Kidney (tissue), 14 donors: ENCODE data around the gene TRAF3IP1. TPM values are rescaled to one million over a fixed set of nuclear protein-coding genes. Genes with fewer than 3 reads are reported as not detected.
A peak's percentile ranks its signal among the peaks of the same experiment; 100 is the strongest.

Source experiments
- DNase-seq, 5 donors: peaks; one replicate each; pipeline ENCODE4 v3.0.0-alpha.2; 2013 to 2020
- FAIRE-seq: peaks from 2 replicates; lab custom pipeline; 2012; peaks lifted over from hg19 to GRCh38; lab: Jason Lieb, UNC
- H3K27ac ChIP-seq, 2 donors: one replicate each; pipeline ENCODE4 v1.7.0; 2013; ENCODE audit warnings: low read depth in 2 of 2, low read length in 2 of 2, inconsistent platforms in 1 of 2
- H3K27me3 ChIP-seq: one replicate; pipeline ENCODE4 v1.7.1; 2013; ENCODE audit warnings: low read length, inconsistent platforms; ENCODE audit not compliant: control insufficient read depth, insufficient read depth
- H3K36me3 ChIP-seq, 3 donors: one replicate each; pipeline versions ENCODE4 v1.7.0 to v1.7.1; 2013; ENCODE audit warnings: low read length in 3 of 3, control low read depth in 1 of 3, inconsistent platforms in 1 of 3; ENCODE audit not compliant: insufficient read depth in 3 of 3, control insufficient read depth in 2 of 3
- H3K4me1 ChIP-seq, 3 donors: one replicate each; pipeline versions ENCODE4 v1.7.0 to v1.7.1; 2013; ENCODE audit warnings: low read length in 3 of 3, inconsistent platforms in 1 of 3, low read depth in 1 of 3; ENCODE audit not compliant: control insufficient read depth in 2 of 3, insufficient read depth in 2 of 3
- H3K4me3 ChIP-seq, 3 donors: one replicate each; pipeline versions ENCODE4 v1.7.0 to v1.8.1; 2013; ENCODE audit warnings: low read length in 3 of 3, control low read depth in 1 of 3, inconsistent platforms in 1 of 3
- H3K9ac ChIP-seq, 3 donors: one replicate each; pipeline versions ENCODE4 v1.7.0 to v1.7.1; 2013; ENCODE audit warnings: low read length in 3 of 3, control low read depth in 1 of 3, inconsistent platforms in 1 of 3
- H3K9me3 ChIP-seq, 3 donors: one replicate each; pipeline versions ENCODE4 v1.7.0 to v1.7.1; 2013; ENCODE audit warnings: low read length in 3 of 3, control low read depth in 1 of 3, inconsistent platforms in 1 of 3; ENCODE audit not compliant: control insufficient read depth in 2 of 3, insufficient read depth in 1 of 3
- intact Hi-C: fragments of 100-400 bp; cut with DNase I; formaldehyde crosslinking; loops from one replicate; pipeline ENCODE4 v1.11.1; 2022
- polyA plus RNA-seq: library from polyadenylated mRNA; stranded (reverse); fragments of 350-450 nt; fragmentation: Illumina TruSeq; extraction: RNeasy Lipid Tissue Mini Kit (QIAGEN cat#74804); gene quantifications from one replicate; pipeline ENCODE4 v1.2.3, GENCODE V29; 2014; ENCODE audit warnings: low read depth, low replicate concordance; ENCODE audit not compliant: insufficient read depth
- total RNA-seq: library from RNA; stranded (reverse); fragmentation: NEBNext Ultra II Directional; extraction: Animal tissue kit (Norgen Biotek cat#: 25700); gene quantifications from one replicate; pipeline ENCODE4 v1.2.1, GENCODE V29; 2021
- TF ChIP-seq, protein P1 (sequence below): IDR thresholded peaks from 3 replicates; pipeline ENCODE4 v1.5.1; 2012; ENCODE audit warnings: mild to moderate bottlenecking, moderate library complexity, borderline replicate concordance; ENCODE audit not compliant: insufficient read depth; ENCODE audit errors: extremely low read depth
- donor health status: control.
- donor health status: control.
- donor health status: control.
- donor health status: control.
- donor health status: control.
- donor health status: DM: yes; HTN: yes; CAD: no.
- donor health status: Normal renal cell carcinoma (clear cell type).

Gene TRAF3IP1
- total and polyA plus RNA-seq, 2 donors from 2014 or later = 6.4 to 24.2 TPM

GRCh38 chr2:238345297-238345968 is 25.1 kb downstream of the TRAF3IP1 start:
- no peak for FAIRE-seq
- TF ChIP-seq, protein P1, sequence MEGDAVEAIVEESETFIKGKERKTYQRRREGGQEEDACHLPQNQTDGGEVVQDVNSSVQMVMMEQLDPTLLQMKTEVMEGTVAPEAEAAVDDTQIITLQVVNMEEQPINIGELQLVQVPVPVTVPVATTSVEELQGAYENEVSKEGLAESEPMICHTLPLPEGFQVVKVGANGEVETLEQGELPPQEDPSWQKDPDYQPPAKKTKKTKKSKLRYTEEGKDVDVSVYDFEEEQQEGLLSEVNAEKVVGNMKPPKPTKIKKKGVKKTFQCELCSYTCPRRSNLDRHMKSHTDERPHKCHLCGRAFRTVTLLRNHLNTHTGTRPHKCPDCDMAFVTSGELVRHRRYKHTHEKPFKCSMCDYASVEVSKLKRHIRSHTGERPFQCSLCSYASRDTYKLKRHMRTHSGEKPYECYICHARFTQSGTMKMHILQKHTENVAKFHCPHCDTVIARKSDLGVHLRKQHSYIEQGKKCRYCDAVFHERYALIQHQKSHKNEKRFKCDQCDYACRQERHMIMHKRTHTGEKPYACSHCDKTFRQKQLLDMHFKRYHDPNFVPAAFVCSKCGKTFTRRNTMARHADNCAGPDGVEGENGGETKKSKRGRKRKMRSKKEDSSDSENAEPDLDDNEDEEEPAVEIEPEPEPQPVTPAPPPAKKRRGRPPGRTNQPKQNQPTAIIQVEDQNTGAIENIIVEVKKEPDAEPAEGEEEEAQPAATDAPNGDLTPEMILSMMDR = no peak
- Histone ChIP-seq H3K9ac (no peak overlapping the region), H3K27ac (no peak overlapping the region), H3K4me1 (no peaks in the 10 kb centered on the region), H3K27me3 (no peaks in the 10 kb centered on the region), H3K9me3 (no peaks in the 10 kb centered on the region), H3K36me3 (peaks cover 0 to 17% (median 3%) of the 10 kb centered on the region in 3 donors), H3K4me3 (no peak overlapping the region)
- DNase-seq = no peak
- intact Hi-C loops = no loop called here

GRCh38 chr2:238346544-238346943 is 26.2 kb downstream of the TRAF3IP1 start:
- Histone ChIP-seq H3K9me3 (no peaks in the 10 kb centered on the region), H3K27ac (no peak overlapping the region), H3K36me3 (peaks cover 0 to 28% (median 3%) of the 10 kb centered on the region in 3 donors), H3K4me1 (no peaks in the 10 kb centered on the region), H3K27me3 (no peaks in the 10 kb centered on the region), H3K4me3 (no peak overlapping the region), H3K9ac (no peak overlapping the region)
- FAIRE-seq (no peak), DNase-seq (peak in 3 of 5 donors; percentile 18 to 24 (median 24))
- TF ChIP-seq, protein P1 = no peak
- intact Hi-C loops = no loop called here

DNA sequence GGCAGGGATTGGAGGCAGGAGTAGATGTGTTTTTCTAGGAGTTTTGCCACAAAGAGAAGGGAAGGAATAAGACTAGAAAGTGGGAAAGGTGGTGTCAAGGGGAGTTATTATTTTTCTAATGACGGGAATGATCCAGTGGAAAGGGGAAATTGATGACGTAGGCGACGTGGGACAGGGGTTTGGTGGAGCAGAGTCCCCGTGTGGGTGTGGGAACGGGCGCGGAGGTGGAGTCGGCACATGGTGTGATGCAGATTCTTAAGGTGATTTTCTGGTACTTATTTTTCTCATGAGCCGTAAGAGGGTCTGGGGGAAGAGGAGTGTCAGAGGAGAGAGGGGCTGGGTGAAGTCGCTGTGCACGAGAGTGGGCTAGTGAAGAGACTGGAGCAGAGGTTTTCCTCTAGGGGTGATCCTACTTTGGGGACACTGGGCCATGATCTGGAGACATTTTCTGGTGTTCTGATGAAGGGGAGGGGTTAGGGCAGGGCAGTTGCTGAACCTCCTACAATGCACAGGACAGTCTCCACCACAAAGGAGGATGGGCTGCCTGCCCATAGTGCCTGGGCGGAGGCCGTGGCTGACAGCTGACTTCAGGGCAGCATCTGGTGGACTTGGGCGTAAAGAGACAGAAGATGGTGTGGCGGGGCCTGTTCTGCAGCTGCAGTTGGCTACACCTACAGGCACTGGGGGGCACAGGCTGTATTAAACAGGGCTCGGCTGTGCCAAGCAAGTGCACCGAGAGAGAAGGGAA is 30.0 kb downstream of the TRAF3IP1 start:
- TF ChIP-seq, protein P1 = no peak
- Histone ChIP-seq H3K4me1 (no peaks in the 10 kb centered on the region), H3K9me3 (no peaks in the 10 kb centered on the region), H3K4me3 (no peak overlapping the region), H3K27me3 (no peaks in the 10 kb centered on the region), H3K27ac (no peak overlapping the region), H3K9ac (no peak overlapping the region), H3K36me3 (peaks cover 2 to 44% (median 7%) of the 10 kb centered on the region in 3 donors)
- DNase-seq (no peak), FAIRE-seq (no peak)
- intact Hi-C loops = no loop called here
